ENCODE measurements around the gene DUS1L.

The DUS1L gene

GRCh38 chr17:82100502-82101298 lies 35.1 kb upstream of the DUS1L start:
- DNase-seq, result no peak

- peak; percentile 83 for DNase-seq
These were observed 33.5 kb upstream of the DUS1L start for GRCh38 chr17:82098939-82099763.

- peak; percentile 96 for DNase-seq
These were observed 32.8 kb upstream of the DUS1L start, which contains the start of gene FASN for GRCh38 chr17:82098169-82098938. Gene FASN (minus strand): TSS chr17:82098236. CDS start chr17:82096445, 1,791 bp downstream.

- no peak for DNase-seq
These were observed 32.2 kb upstream of the DUS1L start for GRCh38 chr17:82097919-82098168.

- no peak for DNase-seq
These were observed 31.7 kb upstream of the DUS1L start for GRCh38 chr17:82097184-82097918.

GRCh38 chr17:82096709-82097183 lies 31.1 kb upstream of the DUS1L start:
- no peak for DNase-seq

GRCh38 chr17:82095777-82096708 lies 30.4 kb upstream of the DUS1L start:
- no peak for DNase-seq

- DNase-seq, result no peak
These were observed 29.6 kb upstream of the DUS1L start for GRCh38 chr17:82094931-82095776.

GRCh38 chr17:82092995-82093751 lies 27.6 kb upstream of the DUS1L start:
- no peak for DNase-seq

- DNase-seq, result no peak
These were observed 27.0 kb upstream of the DUS1L start for GRCh38 chr17:82092628-82092994.

- DNase-seq, result no peak
These were observed 26.5 kb upstream of the DUS1L start for GRCh38 chr17:82092094-82092586.

- DNase-seq, result no peak
These were observed 25.9 kb upstream of the DUS1L start for GRCh38 chr17:82091264-82092066.

- no peak for DNase-seq
These were observed 25.1 kb upstream of the DUS1L start for GRCh38 chr17:82090549-82091263.

GRCh38 chr17:82089723-82090548 lies 24.3 kb upstream of the DUS1L start:
- DNase-seq, result no peak

GRCh38 chr17:82088838-82089722 lies 23.5 kb upstream of the DUS1L start:
- DNase-seq, result no peak
